RCC 7860 (cell line): Measurements from ENCODE around the gene PSME2.

ENCODE experiments used
- DNase-seq: peaks from one replicate; pipeline ENCODE4 v3.0.0-alpha.2; 2015; ENCODE audit warnings: low spot score
- FAIRE-seq: peaks from 2 replicates; lab custom pipeline; 2012; peaks lifted over from hg19 to GRCh38; lab: Jason Lieb, UNC

The PSME2 gene

GRCh38 chr14:24156840-24157239 is 10.4 kb upstream of the PSME2 start:
- no peak for DNase-seq
- FAIRE-seq, result no peak

DNA sequence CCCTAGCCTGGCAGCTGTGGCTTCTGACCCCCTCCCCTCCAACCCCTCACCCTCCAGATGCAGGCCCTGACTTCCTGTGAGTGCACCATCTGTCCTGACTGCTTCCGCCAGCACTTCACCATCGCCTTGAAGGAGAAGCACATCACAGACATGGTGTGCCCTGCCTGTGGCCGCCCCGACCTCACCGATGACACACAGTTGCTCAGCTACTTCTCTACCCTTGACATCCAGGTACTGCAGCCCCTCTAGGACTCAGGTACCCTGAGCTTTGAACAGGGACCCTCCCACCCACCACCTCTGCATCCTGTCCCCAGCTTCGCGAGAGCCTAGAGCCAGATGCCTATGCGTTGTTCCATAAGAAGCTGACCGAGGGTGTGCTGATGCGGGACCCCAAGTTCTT is 8.7 kb upstream of the PSME2 start:
- no peak for FAIRE-seq
- no peak for DNase-seq

GRCh38 chr14:24151404-24152080 is 5.1 kb upstream of the PSME2 start:
- DNase-seq, result no peak
- no peak for FAIRE-seq

- FAIRE-seq, result no peak
- DNase-seq, result no peak
Observed at GRCh38 chr14:24150993-24151392, 4.6 kb upstream of the PSME2 start.

DNA sequence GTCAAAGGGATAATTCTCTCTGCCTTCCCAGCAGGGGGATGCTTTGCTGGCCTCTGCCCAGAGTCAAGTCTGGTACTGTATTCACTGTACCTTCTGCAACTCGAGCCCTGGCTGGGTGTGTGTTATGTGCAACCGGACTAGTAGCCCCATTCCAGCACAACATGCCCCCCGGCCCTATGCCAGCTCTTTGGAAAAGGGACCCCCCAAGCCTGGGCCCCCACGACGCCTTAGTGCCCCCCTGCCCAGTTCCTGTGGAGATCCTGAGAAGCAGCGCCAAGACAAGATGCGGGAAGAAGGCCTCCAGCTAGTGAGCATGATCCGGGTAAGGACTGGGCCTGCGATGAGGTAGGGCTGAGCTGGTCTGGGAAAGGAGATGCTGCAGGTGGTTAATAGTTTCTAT is 4.2 kb upstream of the PSME2 start:
- FAIRE-seq, result no peak
- no peak for DNase-seq

GRCh38 chr14:24150061-24150460 is 3.7 kb upstream of the PSME2 start:
- DNase-seq (no peak), FAIRE-seq (no peak)

DNA sequence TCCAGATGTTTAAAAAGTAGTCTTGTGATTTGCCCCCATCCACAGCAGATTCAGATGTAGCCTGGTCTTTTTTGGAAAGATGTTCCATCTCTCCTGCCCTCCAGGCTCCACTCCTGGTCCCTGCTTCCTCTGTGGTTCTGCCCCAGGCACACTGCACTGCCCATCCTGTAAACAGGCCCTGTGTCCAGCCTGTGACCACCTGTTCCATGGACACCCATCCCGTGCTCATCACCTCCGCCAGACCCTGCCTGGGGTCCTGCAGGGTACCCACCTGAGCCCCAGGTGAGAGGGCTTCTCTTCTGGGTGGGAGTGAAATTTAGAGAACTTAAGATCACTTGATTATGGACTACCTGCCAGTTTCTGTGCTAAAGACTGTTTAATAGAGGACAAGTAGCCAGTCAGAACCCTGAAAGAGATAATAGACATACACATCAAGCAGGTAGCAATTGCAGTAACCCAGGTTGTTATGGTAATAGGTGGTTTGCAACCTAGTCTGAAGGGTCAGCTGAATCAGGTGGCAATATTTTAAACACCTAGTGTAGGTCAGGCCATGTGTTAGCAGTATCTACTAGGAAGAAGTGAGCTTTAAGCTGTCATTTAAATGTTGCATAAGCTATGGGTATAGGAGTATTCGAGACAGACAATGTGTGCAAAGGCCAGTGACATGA is 3.0 kb upstream of the PSME2 start:
- FAIRE-seq, result no peak

DNA sequence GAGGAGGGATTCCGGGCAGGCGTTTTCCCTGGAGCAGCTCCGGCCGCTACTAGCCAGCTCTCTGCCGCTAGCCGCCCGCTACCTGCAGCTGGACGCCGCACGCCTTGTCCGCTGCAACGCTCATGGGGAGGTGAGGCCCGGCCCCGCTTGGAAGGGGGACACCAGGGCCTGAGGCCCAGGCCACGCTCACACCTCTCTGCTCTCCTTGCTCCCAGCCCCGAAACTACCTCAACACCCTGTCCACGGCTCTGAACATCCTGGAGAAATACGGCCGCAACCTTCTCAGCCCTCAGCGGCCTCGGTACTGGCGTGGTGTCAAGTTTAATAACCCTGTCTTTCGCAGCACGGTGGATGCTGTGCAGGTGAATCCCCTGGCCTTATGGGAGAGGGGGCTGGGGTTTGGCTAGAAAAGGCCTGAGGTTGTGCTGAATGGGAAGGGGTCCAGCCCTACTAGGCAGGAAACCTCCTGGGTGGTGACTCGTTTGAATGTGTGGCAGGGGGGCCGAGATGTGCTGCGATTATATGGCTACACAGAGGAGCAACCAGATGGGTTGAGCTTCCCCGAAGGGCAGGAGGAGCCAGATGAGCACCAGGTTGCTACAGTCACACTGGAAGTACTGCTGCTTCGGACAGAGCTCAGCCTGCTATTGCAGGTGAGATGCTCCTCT is 1.5 kb upstream of the PSME2 start:
- DNase-seq (no peak), FAIRE-seq (no peak)

More for the DNA sequence above, 3.0 kb upstream of the PSME2 start:
- no peak for DNase-seq

GRCh38 chr14:24146978-24147760 is 759 bp upstream of the PSME2 start, which contains the start of gene RNF31:
Gene RNF31 (plus strand): TSS chr14:24147498. CDS start chr14:24147699, 201 bp downstream.
- DNase-seq (peak; percentile 79), FAIRE-seq (peak; percentile 73)

DNA sequence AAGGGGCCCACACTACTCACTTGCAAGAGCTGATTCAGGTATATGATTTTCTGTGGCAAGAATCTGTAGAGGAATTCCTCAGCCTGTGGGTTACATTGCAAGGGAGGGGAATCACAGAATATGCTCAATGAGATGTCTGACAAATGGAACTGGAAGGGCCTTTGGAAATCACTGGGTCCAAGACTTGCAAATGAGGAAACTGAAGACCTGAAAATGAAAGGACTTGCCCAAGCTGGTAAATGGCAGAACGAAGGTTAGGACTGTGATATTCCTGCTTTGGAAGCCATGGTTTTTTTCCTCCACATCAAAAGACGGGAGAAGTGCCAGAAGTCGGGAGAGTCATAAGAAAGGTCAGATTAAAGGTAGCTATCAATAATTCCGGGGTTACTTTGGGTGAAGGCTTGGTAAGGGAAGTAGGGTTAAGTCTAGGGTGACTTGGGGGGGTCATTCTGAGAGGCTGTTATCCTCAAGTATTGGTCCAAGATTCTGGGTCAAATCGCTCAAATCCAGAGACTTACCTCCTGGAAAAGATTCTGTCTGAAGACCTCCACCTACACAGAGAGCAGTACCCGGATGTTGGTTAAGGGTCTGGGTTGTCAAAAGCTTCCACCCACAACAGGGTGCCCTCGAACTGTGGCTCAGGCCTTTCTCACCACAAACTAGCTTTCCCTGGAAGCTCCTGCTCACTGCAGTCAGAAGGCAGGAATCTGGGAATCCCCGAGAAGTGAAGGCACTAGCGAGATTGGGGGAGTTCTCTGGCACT is 539 bp downstream of the PSME2 start:
- peak; percentile 29 for DNase-seq
- no peak for FAIRE-seq

DNA sequence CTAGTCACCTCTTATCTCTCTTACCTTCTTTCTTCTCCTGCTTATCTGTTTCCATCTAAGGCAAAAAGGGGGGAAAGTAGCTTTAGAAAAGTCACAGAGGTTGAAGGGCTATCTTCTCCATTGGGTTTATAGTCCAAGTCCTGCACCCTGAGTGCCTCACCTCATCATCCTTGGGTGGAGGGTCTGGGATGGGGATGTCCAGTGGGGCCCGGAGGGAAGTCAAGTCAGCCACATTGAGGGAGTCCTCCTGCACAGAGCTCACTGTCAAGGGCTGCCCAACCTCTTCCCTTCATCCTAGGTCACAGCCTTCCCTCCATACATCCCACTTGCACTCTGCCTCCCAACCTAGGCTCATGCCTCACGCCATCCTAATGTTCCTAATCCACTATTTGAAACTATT is 1.2 kb downstream of the PSME2 start:
- DNase-seq (no peak), FAIRE-seq (no peak)

DNA sequence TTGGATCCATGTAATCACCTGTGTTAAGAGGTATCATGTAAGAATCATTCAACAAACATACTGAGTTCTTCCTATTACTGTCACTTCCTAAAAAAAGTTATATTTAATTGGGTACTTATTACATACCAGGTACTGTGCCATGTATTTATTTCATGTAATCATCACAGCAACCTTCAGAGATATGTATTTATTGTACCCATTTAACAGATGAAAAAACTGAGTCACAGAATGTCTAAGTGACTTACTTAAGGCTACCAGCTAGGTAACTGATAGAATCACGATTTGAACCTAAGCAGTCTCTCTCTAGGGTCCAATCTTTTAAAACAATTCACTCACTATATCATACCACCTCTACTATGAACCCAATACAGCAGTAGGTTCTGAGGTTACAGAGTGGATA is 2.0 kb downstream of the PSME2 start:
- no peak for FAIRE-seq
- DNase-seq, result no peak

DNA sequence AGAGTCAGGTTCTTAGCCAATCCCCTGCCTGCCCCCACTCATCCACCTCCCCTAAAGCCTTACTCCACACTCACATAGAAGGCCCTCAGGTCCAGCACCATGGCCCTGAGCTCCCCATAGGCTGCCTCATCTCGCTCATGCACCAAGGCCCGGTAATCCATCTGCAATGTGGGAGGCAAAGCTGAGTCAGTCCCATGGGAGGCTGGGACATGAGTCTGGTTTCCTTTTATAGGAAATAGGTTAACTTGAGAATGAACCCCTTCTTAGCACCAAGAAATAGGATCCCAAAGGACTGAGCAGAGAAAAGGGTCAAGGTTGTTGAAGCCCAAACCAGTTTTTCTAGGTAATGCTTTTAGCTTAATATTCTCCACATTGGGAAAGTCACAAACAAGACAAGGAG is 2.9 kb downstream of the PSME2 start:
- no peak for FAIRE-seq
- no peak for DNase-seq

GRCh38 chr14:24141097-24141880 is 5.1 kb downstream of the PSME2 start, which contains the start of gene EMC9:
Gene EMC9 (minus strand): TSS chr14:24141591. CDS start chr14:24141304, 287 bp downstream.
- DNase-seq, result peak; percentile 94
- FAIRE-seq, result peak; percentile 56

GRCh38 chr14:24139272-24139934 is 7.0 kb downstream of the PSME2 start:
- DNase-seq (no peak), FAIRE-seq (no peak)

DNA sequence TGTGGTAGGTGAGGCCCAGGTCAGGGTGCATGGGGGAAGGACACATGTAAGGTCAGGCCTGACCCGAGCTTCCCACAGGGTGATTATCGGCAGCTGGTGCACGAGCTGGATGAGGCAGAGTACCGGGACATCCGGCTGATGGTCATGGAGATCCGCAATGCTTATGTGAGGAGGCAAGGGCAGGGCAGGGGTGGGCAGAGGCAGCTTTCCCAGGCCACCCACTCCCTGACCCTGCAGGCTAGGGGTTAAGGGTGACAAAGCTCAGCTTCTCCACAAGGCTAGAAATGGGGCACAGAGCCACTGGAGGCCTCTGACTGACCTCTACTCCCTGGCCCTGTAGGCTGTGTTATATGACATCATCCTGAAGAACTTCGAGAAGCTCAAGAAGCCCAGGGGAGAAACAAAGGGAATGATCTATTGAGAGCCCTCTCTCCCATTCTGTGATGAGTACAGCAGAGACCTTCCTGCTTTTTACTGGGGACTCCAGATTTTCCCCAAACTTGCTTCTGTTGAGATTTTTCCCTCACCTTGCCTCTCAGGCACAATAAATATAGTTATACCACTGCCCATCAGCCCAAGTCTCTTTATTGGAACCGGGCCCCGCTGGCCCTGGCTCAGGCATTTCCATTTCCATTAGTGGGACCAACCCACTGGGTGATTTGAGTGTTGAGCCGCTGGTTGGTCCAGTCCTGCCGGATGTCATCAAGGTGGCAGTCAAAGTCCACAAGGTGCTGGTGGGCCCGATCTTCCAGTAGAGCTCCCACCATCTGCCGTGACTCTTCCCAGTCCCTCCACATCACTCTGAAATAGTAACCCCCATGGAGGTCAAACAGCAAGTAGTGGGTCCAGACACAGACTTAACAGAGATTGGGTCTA is 7.8 kb downstream of the PSME2 start:
- no peak for DNase-seq
- FAIRE-seq, result no peak

- FAIRE-seq, result no peak
- no peak for DNase-seq
Observed at GRCh38 chr14:24137529-24138395, 8.6 kb downstream of the PSME2 start.
